Hematopoietic multipotent progenitor cell treated with erythropoietin and hydrocortisone succinate and interleukin-3 and kit ligand, for 17 days (in vitro differentiated cells): ENCODE results near the gene ISG20.

Experiments used
- DNase-seq: peaks from one replicate; pipeline ENCODE4 v3.0.0-alpha.2; 2015; ENCODE audit warnings: low spot score

ISG20 gene

DNA sequence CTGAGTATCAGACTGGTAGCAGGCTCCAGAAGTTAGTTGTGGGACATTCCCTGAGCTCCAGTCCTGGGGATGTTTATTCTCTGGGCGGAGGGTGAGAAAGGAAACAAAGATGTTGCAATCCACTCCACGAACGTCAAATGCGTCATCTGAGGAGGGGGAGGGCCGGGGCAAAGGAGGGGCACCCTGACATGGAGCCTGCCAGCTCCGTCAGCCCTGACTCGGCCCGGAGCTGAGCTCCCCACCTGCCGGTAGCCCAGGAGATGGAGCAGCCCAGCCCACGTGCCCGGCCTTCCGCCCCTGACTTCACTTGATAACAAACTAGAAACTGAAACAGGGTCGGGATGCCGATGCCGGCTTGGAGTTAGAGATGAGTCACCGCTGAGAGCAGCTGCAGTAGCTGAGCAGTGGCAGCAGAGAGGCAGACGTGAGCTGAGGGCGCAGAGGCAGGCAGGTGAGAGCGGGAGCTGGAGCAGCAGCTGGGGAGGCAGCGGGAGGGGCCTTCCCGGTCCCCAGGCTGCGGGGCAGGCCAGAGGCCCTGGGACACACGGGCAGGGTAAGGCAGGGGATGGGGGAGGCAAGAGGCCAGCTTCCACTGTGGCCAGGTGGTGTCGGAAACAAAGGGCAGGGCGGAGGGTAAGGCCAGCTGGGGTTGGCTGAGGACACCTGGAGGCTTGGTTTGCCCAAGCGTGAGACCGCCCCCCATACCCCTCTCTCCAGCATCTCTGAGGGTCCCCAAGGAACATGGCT is at the start of gene ISG20:
Gene ISG20 (plus strand): TSS at position 391 of the 747 bp plus-strand sequence. CDS start 351 bp downstream, at position 742.
- peak; percentile 98 for DNase-seq

DNA sequence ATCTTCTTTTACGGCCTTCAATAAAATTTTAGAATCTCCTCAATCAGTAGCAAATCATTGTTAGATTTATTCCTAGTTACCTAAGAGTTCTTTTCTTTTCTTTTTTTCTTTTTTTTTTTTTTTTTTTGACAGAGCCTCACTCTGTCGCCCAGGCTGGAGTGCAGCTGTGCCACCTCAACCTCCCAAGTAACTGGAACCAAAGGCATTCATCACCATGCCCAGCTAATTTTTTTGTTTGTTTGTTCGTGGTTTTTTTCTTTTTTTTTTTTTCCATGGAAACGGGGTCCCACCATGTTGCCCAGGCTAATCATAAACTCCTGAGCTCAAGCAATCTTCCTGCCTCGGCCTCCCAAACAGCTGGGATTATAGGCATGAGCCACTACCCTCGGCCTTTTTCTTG is 48.1 kb upstream of the ISG20 start:
- no peak for DNase-seq

- no peak for DNase-seq
Observed at GRCh38 chr15:88591384-88591783, 47.4 kb upstream of the ISG20 start.

DNA sequence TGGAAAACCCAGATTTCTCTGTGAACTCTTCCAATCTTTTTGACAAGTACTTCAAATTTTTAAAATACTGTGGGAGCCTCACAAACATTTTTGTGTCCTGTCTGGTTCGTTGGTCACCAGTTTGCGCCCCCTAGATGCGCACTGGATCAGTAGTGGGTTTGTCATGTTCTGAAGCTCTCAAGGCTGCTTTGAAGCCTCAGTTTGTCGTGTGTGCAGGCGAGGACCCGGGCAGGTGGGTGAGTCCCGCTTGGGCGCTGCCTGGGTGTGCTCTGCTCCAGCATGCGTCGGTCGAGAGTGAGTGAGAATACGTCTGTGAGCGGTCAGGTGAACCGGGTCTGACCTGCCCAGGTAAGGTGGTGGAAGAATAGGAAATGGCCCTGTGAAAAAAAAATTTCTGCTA is 34.9 kb upstream of the ISG20 start:
- no peak for DNase-seq

- no peak for DNase-seq
Observed at GRCh38 chr15:88604381-88605188, 34.2 kb upstream of the ISG20 start.

GRCh38 chr15:88605189-88606069 is 33.4 kb upstream of the ISG20 start:
- DNase-seq: no peak

- DNase-seq: no peak
Observed at GRCh38 chr15:88606070-88606794, 32.6 kb upstream of the ISG20 start.

DNA sequence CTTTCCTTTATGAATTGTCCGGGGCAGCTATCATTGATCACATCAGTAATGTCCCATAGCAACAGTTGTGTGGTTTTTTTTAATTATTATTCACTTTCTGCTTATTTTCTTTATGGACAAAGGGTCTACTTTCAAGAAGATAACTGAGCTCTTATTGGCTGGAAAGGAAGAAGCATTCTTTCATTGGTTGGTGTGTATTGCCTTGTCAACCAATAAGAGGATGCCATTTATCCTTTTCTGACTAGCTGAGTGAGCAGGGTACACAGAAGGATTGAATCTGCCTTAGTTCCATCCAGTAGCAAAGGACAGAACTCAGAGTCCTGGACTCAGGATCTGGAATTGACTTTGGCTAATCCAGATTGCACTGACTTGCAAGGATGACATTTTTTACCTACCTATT is 30.9 kb upstream of the ISG20 start:
- DNase-seq: no peak

- DNase-seq: no peak
Observed at GRCh38 chr15:88608607-88609181, 30.1 kb upstream of the ISG20 start.

GRCh38 chr15:88609344-88610090 is 29.3 kb upstream of the ISG20 start:
- no peak for DNase-seq

DNA sequence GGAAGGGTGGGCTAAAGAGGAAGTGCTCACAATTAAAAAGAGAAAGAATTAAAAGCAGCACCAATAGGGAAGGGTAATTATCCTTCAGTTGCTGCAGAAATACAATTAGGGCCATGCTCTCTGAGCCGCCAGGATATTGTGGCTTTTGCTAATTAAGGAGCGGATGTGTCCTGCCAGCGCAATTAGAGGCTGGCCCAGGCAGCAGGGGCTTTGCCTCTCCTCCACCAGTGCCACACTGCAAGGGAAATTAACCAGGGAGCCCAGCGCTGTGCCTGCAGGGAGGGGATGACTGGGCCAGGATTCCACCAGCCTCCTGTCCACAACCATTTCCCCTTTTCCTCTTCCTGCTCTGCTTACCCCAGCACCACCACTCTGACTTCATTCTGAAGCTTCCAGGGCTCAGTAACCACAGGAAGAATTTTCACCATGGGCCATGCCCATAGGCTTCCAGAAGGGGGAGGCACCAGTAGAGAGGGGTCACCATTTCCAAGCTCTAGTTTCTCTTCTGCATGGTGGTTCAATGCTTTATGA is 28.1 kb upstream of the ISG20 start:
- DNase-seq: no peak

DNA sequence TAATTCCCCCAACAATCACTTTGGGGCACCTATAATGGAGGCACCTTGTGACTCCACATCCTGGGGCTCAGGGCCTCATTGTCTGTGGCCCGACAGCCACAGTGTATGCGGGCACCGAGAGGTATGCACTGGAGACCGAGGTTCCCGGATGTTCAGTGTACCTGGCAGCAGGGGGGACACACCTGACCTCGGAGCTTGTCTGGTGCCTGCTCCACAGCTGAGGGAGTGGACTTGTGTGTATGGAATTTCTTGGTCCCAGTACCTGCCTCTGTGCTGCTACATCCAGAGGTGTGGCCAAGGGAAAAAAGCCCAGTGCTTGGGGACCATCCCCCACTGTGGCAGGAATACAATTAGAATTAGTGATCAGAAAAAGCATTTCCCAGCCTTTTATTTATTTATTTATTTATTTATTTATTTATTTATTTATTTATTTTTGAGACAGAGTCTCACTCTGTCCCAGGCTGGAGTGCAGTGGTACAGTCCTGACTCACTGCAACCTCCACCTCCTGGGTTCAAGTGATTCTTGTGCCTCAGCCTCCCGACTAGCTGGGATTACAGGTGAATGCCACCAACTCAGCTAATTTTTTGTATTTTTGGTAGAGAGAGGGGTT is 26.5 kb upstream of the ISG20 start:
- DNase-seq: no peak

DNA sequence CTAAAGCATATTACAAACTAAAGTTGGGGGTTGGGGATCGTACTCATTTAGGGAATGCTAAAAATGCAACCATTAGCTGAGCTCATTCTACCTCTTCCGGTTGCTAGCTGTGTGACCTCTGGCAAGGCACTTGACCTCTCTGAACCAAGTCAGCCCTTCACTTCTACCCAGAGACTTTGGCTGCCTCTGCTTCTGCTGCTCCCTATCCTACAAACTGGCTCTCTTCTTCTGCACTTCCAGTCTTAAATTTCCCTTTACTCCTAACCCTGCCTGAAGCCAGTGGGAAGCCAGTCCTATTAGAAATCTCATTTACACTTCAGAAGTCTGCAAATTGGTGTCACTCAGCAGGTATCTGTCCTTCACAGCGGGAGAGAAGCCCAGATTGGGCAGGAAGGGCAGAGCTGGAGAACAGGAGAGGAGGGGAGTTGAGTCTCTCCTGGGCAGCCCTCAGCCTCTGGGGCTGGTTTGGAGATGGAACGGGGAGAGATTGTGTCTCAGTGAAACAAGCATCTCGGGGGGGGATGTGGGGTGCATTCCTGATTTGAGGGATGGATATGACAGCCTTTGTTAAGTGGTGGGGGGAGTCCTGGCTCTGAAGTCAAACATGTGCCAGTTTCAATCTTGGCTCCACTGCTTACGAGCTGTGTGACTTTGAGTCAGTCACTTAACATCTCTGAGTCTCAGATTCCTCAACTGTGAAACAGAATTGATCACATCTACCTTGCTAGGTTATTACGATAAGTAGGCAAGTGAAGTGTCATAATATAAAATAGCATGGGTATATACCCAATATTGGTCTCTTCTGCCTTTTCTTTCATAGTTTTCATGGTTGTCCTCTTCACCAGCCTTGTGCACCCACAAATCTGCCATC is 25.5 kb upstream of the ISG20 start:
- no peak for DNase-seq

DNA sequence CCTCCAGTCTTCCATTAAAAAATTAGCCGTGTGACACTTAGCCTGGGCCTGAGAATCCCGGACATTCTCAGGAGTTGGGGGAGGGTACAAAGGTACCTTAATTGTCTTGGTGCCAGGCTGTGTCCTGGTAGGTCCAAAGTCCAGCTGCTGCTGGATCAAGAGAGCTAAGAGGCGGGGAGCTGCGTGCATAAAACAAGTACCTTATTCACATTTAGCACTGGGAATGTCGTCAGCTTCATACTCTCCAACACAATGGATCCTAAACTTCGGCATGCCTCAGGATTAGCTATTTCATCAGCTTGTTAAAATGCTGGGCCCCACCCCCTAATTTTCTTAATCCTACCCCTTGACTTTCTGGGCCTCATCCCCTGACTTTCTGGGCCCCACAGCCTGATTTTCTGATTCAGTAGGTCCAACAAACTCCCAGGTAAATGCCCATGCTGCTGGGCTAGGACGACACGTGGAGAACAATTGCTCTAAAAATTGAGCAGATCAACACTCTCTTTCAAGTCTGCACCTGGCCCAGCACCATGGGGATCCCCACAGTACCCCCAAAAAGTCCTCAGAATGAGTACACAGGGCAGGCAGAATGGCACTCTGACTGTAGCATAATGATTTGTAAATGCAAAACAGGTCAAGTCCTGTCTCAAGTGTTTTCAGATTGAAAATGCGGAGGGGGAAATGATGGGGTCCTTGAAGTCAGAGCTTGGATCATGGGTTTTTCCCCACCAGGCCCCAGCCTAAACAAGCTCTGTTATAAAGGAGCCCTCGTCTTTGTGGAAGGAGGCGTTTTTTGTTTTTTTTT is 23.3 kb upstream of the ISG20 start:
- no peak for DNase-seq

GRCh38 chr15:88616240-88616639 is 22.6 kb upstream of the ISG20 start:
- no peak for DNase-seq

DNA sequence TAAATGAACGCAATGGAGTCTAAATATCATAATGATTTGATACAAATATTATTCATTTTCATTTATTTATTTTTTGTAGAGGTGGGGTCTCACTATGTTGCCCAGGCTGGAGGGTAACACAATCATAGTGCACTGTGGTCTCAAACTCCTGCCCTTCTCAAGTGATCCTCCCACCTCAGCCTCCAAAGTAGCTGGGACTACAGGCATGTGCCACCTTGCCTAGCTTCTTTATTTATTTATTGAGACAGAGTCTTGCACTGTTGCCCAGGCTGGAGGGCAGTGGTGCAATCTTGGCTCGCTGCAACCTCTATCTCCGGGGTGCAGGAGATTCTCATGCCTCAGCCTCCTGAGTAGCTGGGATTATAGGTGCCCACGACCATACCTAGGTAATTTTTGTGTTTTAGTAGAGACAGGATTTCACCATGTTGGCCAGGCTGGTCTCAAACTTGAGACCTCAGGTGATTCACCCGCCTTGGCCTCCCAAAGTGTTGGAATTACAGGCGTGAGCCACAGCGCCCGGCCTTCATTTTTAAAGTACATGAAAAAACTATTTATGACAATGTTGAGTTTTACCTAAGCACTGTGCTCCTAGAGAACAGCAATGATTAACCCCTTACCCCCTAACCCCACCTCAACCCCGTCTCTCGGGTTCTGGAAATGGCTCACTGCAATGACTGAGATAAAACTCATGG is 21.6 kb upstream of the ISG20 start:
- DNase-seq: no peak

DNA sequence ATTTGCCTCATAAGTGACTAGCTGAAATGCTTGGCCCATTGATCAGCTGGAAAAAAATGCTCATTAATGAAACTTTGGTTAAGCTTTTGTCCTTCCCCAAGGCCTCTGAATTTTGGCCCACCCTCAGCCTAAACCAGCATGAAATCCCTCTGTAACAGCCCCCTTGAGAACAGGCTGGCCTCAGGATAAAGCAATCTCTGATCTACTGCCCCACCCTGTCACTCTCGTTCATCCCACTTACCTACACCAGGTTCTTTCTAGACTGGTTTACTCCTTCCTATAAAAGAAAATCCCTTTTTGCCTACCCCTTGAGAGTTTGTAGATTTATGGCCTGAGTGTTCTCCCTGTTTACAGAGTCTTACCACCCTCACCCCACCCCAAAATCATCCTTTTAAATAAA is 21.0 kb upstream of the ISG20 start:
- no peak for DNase-seq

DNA sequence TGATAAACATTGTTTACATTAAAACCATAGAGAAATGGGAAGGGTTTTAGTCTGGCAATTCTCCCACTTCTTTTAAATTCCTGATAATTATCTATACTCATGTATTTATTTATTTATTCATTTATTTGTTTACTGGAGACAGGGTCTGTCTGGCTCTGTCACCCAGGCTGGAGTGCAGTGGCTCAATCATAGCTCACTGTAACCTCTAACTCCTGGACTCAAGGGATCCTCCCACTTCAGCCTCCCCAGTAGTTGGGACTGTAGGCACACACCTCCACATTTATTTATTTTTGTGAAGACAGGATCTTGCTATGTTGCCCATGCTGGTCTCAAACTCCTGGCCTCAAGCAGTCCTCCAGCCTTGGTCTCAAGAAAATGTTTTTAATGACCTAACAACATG is 20.1 kb upstream of the ISG20 start:
- no peak for DNase-seq
